ENCODE measurements around the gene BCR. TPM values are rescaled to one million over a fixed set of nuclear protein-coding genes. Genes with fewer than 3 reads are reported as not detected.

Gene BCR
- total RNA-seq, 1 experiment from 2014 or later, result 129 TPM

GRCh38 chr22:23222033-23222792 is 41.9 kb downstream of the BCR start:
- no peak overlapping the region for H3K4me3 Mint-ChIP-seq
- ATAC-seq (no peak), DNase-seq (ENCODE audit: low spot score) (no peak)
- TF ChIP-seq HMGA2 (CRISPR knock-in tag; IDR thresholded peaks at IDR 0.05) (no peak), MYBL2 (CRISPR knock-in tag; IDR thresholded peaks at IDR 0.05) (no peak), CDX4 (CRISPR knock-in tag; IDR thresholded peaks at IDR 0.05; ENCODE audit: borderline replicate concordance) (no peak), ZNF423 (CRISPR knock-in tag; IDR thresholded peaks at IDR 0.05) (no peak), ZNF532 (CRISPR knock-in tag; IDR thresholded peaks at IDR 0.05; ENCODE audit: borderline replicate concordance) (no peak), ZNF138 (CRISPR knock-in tag; conservative IDR thresholded peaks at IDR 0.05) (no peak), ZBTB21 (CRISPR knock-in tag; IDR thresholded peaks at IDR 0.05; ENCODE audit: borderline replicate concordance) (no peak), ZNF671 (CRISPR knock-in tag; IDR thresholded peaks at IDR 0.05) (no peak), ZNF512 (CRISPR knock-in tag; IDR thresholded peaks at IDR 0.05; ENCODE audit: borderline replicate concordance) (no peak), TCF7 (CRISPR knock-in tag; IDR thresholded peaks at IDR 0.05; ENCODE audit: low read depth) (no peak), ZNF281 (CRISPR knock-in tag; IDR thresholded peaks at IDR 0.05) (no peak), GABPB1 (CRISPR knock-in tag; IDR thresholded peaks at IDR 0.05) (no peak), MXD4 (CRISPR knock-in tag; IDR thresholded peaks at IDR 0.05; ENCODE audit: borderline replicate concordance) (no peak)
- TF ChIP-seq, protein P1, sequence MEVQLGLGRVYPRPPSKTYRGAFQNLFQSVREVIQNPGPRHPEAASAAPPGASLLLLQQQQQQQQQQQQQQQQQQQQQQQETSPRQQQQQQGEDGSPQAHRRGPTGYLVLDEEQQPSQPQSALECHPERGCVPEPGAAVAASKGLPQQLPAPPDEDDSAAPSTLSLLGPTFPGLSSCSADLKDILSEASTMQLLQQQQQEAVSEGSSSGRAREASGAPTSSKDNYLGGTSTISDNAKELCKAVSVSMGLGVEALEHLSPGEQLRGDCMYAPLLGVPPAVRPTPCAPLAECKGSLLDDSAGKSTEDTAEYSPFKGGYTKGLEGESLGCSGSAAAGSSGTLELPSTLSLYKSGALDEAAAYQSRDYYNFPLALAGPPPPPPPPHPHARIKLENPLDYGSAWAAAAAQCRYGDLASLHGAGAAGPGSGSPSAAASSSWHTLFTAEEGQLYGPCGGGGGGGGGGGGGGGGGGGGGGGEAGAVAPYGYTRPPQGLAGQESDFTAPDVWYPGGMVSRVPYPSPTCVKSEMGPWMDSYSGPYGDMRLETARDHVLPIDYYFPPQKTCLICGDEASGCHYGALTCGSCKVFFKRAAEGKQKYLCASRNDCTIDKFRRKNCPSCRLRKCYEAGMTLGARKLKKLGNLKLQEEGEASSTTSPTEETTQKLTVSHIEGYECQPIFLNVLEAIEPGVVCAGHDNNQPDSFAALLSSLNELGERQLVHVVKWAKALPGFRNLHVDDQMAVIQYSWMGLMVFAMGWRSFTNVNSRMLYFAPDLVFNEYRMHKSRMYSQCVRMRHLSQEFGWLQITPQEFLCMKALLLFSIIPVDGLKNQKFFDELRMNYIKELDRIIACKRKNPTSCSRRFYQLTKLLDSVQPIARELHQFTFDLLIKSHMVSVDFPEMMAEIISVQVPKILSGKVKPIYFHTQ (CRISPR knock-in tag; IDR thresholded peaks at IDR 0.05), result no peak
- TF ChIP-seq, protein P2, sequence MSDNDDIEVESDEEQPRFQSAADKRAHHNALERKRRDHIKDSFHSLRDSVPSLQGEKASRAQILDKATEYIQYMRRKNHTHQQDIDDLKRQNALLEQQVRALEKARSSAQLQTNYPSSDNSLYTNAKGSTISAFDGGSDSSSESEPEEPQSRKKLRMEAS (CRISPR knock-in tag; IDR thresholded peaks at IDR 0.05), result no peak
- TF ChIP-seq, protein P3, sequence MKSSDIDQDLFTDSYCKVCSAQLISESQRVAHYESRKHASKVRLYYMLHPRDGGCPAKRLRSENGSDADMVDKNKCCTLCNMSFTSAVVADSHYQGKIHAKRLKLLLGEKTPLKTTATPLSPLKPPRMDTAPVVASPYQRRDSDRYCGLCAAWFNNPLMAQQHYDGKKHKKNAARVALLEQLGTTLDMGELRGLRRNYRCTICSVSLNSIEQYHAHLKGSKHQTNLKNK (CRISPR knock-in tag; IDR thresholded peaks at IDR 0.05), result no peak
- H3K36me3 Mint-ChIP-seq, result peaks cover 7% of the 10 kb centered on the region
- H3K27me3 Mint-ChIP-seq (ENCODE audit: low read depth), result no peaks in the 10 kb centered on the region
- peaks cover 2% of the 10 kb centered on the region for H3K9me3 Mint-ChIP-seq
- ChIA-PET POLR2A (no interaction called here), CTCF (no interaction called here)
- H3K27ac Mint-ChIP-seq, result peak overlapping the region; percentile 23
- H3K4me1 Mint-ChIP-seq, result peaks cover 96% of the 10 kb centered on the region

Measured in WTC11 (cell line).